Activated CD8-positive, alpha-beta memory T cell treated with anti-CD3 and anti-CD28 coated beads for 24 hours (primary cell): Measurements from ENCODE around the gene ZNF609.
"Not testable (repeated sequence)": the region's sequence is repeated elsewhere in the genome, so short reads cannot be mapped to it uniquely, and the experiment has no call there.

Experiments used
- DNase-seq: peaks from one replicate; pipeline ENCODE4 v3.0.0-alpha.2; 2020

ZNF609 gene

DNA sequence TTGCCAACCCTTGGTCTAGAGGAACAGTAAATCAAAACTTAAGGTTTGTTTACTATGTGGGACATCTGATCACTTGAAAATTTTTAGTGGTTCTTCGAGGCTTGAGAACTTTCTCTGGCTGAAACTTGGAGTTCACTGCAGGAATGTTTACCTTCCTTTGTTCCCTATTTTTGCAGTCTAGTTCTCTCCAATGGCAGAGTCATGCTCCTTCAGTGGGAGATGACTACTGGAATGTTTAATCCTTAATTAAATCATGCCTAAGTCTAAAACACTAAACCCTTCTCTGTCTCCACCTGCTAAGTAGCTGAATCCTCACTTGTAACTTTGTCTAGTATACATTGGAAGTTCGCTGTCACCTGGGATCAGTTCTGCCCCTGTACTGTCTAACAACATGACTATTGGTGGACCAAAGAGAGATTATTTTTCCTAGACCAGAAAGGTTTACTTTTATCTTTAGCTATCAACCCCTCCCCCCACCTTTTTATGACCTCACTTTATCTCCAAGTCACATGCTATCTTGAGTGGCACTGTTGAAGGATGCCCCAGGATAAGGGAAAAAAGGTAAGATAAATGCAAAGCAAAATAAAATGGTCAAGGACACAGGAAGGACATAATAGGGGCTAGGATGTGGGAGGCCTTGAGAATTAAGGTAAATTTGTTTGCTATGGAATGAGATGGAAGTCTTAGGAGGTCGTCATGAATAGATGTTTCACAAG is 1.2 kb upstream of the ZNF609 start:
- no peak for DNase-seq

DNA sequence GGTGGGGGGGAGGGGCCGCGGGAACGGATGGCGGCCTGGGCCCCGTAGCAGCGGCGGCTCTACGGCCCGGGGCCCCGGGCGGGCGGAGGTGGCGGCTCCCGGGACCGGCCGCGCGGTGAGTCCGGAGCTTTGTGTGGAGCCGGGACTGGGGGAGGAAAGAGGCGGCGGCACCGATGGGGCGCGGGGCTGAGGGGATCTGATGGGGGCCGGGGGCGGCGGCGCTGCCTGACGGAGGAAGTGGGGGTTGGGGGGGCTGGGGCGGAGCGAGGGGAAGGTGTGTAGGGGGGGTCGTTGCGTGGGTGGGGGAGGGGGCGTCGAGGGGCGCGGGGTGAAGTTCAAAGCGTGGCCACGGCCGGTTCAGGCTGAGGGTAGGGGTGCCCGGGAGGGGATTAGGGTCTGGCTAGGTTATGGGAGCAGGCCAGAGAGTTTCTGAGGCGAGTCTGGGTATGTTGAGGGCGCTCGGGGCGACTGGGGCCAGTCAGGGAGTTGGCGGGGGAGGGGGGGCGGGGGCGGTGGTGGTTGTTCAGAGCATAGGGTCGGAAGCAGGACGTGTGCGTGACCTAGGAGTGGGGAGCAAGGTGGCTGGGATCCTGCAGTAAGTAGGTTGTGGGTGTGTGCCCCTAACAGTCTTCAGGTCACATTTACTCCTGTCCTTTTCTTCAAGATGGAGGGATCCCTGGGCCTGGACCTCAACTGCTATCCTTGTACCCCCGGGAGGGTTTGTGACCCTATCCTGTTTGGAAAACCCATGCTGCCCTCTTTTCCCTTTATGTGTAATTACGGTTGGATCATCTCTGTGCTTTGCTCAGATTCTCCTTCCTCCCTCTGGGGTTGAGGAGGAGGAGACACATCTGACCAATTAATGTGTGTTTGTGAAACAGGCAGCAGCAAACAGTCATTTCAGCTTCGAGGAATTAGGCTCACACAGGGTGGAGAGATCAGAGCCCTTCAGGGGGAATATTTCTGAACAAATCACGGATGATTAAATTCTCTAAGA is 644 bp downstream of the ZNF609 start:
- peak; percentile 76 for DNase-seq

DNA sequence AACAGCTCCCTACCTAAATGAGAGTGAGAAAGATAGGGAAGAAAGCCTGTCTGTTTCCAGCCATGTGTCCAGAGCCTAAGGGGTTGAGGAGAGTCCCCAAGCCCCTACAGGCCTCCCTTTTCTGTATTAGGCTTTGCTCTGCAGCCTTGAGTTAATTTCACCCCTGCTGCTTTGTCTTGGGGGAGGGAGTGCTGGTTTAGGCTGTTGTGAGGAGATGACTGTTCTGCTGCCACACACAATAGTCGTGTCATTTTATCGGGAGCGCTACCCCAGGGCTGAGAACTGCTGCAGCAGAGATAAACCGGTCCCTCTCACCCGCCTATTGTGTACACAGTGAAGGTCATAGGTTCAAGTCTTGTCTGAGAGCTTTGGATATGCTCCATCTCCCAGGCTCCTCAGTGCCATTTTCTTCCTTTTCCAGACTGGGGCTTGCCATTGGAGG is 1.4 kb downstream of the ZNF609 start:
- peak; percentile 68 for DNase-seq

GRCh38 chr15:64462492-64462891 is 2.1 kb downstream of the ZNF609 start:
- DNase-seq, result no peak

- DNase-seq, result no peak
Measured at GRCh38 chr15:64464276-64465005, 4.1 kb downstream of the ZNF609 start.

- no peak for DNase-seq
Measured at GRCh38 chr15:64466408-64467141, 6.2 kb downstream of the ZNF609 start.

DNA sequence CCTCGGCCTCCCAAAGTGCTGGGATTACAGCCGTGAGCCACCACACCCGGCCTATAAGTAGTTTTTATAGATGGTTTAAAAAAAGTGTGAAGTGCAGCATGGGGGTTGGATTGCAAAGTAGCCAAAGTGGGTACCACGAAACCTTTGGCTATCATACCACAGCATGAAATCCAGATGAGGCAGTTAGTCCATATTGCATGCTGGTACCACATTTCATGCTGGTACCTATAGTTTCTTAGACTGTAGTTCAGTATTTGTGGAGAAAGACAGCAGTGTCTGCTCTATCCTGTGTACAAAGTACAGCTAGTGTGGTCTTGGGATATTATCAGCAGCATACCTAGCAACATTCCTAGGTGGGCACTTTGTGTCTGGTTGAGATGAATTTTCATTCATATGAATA is 11.8 kb downstream of the ZNF609 start:
- no peak for DNase-seq

GRCh38 chr15:64474846-64475245 is 14.5 kb downstream of the ZNF609 start:
- no peak for DNase-seq

GRCh38 chr15:64476550-64476949 is 16.2 kb downstream of the ZNF609 start:
- DNase-seq, result no peak

DNA sequence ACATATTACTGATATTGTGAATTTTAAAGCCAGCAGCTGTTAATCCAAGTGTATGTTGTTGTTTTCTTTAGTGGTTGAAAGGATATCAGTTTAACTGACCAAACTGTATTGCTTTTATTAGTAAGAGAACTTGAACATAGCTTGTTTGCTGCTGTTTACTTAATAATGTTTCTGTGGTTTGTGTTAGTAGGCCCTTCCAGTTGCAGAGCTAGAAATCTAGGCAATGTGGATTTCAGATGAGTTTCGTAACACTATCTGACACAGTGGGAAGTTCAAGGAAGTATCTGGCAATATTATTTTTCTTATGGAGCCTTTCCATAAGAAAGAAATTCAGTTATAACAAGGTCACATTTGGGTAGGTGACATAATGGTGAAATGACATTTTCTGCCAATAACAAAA is 18.5 kb downstream of the ZNF609 start:
- no peak for DNase-seq

- no peak for DNase-seq
Measured at GRCh38 chr15:64480891-64481290, 20.5 kb downstream of the ZNF609 start.

GRCh38 chr15:64483749-64484148 is 23.4 kb downstream of the ZNF609 start:
- no peak for DNase-seq

- DNase-seq, result no peak
Measured at GRCh38 chr15:64485796-64486195, 25.4 kb downstream of the ZNF609 start.

DNA sequence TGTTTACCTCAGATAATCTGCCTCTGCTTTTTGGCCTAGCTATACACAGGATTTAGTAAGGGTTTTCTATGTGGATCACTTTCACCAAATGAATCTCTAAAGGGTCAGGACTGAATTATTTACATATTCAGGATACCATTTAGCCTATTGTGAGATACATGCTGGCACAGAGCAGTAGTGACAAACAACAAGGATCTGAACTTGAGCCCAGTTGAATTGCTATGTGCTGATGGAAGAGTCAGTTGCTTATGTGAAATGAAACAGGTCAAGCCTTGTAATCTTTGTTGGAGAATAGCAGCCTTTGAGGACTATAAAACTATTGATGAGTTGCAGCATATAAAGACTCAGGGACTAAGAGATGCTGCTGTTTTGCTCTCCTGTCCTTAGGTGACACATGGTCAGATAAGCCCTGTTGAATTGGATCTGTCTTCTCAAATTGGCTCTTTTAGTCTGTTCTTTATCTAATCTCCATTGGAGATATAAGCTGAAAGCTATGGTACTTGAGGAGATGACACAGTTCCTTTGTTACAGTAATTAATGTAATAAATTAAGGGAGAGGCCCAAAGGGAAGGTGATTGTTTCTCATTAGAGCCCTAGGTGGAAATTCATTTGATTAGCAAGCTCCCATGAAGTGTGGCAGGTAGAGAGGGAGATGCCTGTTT is 30.4 kb downstream of the ZNF609 start:
- DNase-seq, result no peak

- DNase-seq, result no peak
Measured at GRCh38 chr15:64493641-64494040, 33.3 kb downstream of the ZNF609 start.

GRCh38 chr15:64495968-64496367 is 35.6 kb downstream of the ZNF609 start:
- not testable (repeated sequence) for DNase-seq

DNA sequence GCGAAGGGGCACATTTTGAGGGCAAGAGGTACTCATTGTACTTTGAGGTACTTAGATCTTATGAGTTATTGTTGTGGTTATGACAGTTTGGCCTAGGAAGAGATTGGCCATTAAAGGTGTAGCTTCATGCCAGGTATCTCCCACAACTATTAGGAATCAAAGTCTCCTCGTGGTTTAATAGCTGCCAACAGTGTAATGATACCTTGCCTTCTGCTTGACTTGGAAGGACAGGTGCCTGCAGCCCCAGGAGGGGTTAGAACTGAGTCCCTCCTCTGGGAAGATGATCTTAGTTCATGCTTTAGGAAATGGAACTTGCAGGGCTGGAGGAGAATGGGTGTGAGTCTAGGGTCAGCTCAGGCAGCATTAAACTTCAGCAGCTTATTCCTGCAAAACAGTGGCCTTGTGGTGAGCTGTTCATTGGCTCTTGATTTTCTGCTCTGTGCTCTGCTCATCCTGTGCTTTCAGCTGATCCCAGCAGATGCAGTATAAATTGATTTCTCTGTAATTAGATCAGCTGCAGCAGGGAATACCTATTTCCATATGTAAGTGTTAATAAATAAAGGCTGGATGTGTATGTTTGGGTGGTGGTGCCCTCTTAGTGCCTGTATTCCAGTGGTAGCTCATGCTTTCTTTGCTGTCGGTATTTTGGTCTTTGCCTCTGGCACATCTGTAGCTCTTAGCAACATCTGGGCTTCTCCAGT is 40.5 kb downstream of the ZNF609 start:
- DNase-seq, result no peak

GRCh38 chr15:64501396-64501715 is 41.0 kb downstream of the ZNF609 start:
- no peak for DNase-seq

DNA sequence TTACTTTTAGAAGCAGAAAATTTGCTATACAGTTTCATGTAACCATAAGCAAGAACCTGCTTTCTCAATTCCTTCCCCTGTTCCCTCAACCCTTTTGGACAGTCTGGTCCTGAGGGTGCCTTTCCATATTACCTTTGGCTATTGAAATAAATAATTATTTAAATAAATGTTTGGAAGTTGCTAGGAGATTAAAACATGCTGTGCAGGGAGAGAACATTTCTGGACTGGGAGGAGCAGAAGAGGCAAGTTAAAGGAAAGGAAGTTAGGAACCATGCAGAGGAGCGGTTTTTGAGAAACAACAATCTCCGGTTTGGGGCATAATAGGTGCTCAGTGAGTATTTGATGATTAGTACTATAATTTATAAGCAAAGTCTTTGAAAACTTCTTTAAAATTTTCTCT is 41.8 kb downstream of the ZNF609 start:
- DNase-seq, result no peak

GRCh38 chr15:64502551-64502950 is 42.2 kb downstream of the ZNF609 start:
- no peak for DNase-seq

DNA sequence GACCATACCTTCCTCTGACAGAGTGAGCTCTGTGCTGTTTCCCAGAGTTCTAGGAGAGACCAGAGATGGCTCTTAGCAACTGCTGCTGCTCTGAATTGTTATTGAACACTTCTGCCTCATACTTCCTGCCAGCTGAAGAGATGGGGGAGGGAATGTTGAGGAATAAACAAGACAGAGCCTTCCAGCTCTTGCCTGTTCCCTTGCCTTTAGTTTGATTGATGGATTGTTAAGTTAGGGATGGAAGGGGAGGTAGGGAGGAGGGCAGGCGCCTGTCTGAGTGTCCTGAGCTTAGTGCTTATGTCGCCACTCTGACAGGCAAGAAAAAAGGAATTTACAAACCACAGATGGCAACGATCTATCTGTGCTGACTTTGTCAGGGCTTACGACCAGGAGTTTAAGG is 42.8 kb downstream of the ZNF609 start:
- no peak for DNase-seq

DNA sequence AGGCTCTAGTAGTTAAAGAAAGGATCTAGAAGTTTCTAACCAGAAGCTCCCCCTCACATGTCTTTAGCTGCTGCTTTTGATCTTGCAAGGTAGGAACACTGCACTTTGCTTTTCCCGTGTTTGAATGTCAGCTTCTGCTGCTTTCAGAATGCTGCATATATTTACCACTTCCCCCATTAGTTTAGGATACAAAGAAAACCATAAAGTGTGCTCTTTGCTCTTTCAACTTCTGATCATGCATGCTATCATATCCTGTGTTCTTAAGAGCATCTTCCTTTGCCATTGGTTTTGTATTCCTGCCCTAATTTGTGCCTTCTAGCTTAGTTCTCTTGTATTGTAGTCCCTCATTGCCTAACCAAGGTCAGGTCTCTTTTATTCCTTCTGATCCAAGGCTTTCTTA is 43.3 kb downstream of the ZNF609 start:
- DNase-seq, result no peak
